Left forelimb (tissue), 1 donor: ENCODE measurements around the gene WWC2.
"Not testable (repeated sequence)": the region's sequence is repeated elsewhere in the genome, so short reads cannot be mapped to it uniquely, and the experiment has no call there.

Source experiments
- DNase-seq: peaks from one replicate; pipeline ENCODE4 v3.0.0-alpha.2; 2018; ENCODE audit warnings: low spot score

Gene WWC2

GRCh38 chr4:183100827-183101226 lies 1.8 kb downstream of the WWC2 start:
- no peak for DNase-seq

GRCh38 chr4:183101956-183102480 lies 3.0 kb downstream of the WWC2 start:
- no peak for DNase-seq

- no peak for DNase-seq
Observed at GRCh38 chr4:183105092-183105491, 6.0 kb downstream of the WWC2 start.

- DNase-seq, result no peak
Observed at GRCh38 chr4:183106839-183107238, 7.8 kb downstream of the WWC2 start.

- DNase-seq, result no peak
Observed at GRCh38 chr4:183107891-183108459, 8.9 kb downstream of the WWC2 start.

- no peak for DNase-seq
Observed at GRCh38 chr4:183110244-183110643, 11.2 kb downstream of the WWC2 start.

GRCh38 chr4:183111452-183111885 lies 12.4 kb downstream of the WWC2 start:
- DNase-seq, result no peak

- no peak for DNase-seq
Observed at GRCh38 chr4:183118141-183118540, 19.1 kb downstream of the WWC2 start.

- DNase-seq, result no peak
Observed at GRCh38 chr4:183118585-183118984, 19.5 kb downstream of the WWC2 start.

- not testable (repeated sequence) for DNase-seq
Observed at GRCh38 chr4:183121660-183122059, 22.6 kb downstream of the WWC2 start.

- no peak for DNase-seq
Observed at GRCh38 chr4:183124228-183124627, 25.2 kb downstream of the WWC2 start.

- no peak for DNase-seq
Observed at GRCh38 chr4:183124865-183125264, 25.8 kb downstream of the WWC2 start.

GRCh38 chr4:183129125-183129524 lies 30.1 kb downstream of the WWC2 start:
- no peak for DNase-seq

GRCh38 chr4:183129675-183130074 lies 30.6 kb downstream of the WWC2 start:
- DNase-seq, result no peak

- DNase-seq, result no peak
Observed at GRCh38 chr4:183130328-183131155, 31.5 kb downstream of the WWC2 start.

- DNase-seq, result no peak
Observed at GRCh38 chr4:183132081-183132480, 33.0 kb downstream of the WWC2 start.

GRCh38 chr4:183132865-183133264 lies 33.8 kb downstream of the WWC2 start:
- DNase-seq, result no peak

GRCh38 chr4:183136855-183137254 lies 37.8 kb downstream of the WWC2 start:
- DNase-seq, result no peak

- no peak for DNase-seq
Observed at GRCh38 chr4:183139058-183139750, 40.1 kb downstream of the WWC2 start.

- no peak for DNase-seq
Observed at GRCh38 chr4:183139972-183140570, 41.0 kb downstream of the WWC2 start.

GRCh38 chr4:183140911-183141320 lies 41.9 kb downstream of the WWC2 start:
- no peak for DNase-seq

- no peak for DNase-seq
Observed at GRCh38 chr4:183141997-183142396, 42.9 kb downstream of the WWC2 start.
